Measurements from ENCODE around the gene CCDC178. TPM values are rescaled to one million over a fixed set of nuclear protein-coding genes. Genes with fewer than 3 reads are reported as not detected.
"Not testable (repeated sequence)": the region's sequence is repeated elsewhere in the genome, so short reads cannot be mapped to it uniquely, and the experiment has no call there.

The CCDC178 gene
- total RNA-seq, 1 experiment from 2014 or later = not detected

DNA sequence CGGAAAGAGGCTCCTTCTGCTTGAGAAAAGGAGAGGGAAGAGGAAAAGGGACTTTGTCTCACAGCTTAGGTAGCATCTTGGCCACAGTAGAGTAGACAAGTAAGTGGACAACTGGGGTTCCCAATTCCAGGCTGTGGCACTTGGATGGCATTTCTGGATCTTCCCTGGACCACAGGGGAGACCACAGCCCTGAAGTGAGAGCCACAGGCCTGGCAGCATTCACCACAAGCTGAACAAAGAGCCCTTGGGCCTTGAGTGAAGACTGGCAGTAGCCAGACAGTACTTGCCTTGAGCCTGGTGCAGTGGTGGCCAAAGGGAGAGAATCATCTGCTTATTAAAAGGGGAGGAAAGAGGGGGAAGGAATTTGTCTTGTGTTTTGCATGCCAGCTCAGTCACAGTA is 441.6 kb downstream of the CCDC178 start:
- no peak for DNase-seq (ENCODE audit: low spot score)

- DNase-seq (ENCODE audit: low spot score) = no peak
Measured at GRCh38 chr18:32998285-32998684, 442.2 kb downstream of the CCDC178 start.

DNA sequence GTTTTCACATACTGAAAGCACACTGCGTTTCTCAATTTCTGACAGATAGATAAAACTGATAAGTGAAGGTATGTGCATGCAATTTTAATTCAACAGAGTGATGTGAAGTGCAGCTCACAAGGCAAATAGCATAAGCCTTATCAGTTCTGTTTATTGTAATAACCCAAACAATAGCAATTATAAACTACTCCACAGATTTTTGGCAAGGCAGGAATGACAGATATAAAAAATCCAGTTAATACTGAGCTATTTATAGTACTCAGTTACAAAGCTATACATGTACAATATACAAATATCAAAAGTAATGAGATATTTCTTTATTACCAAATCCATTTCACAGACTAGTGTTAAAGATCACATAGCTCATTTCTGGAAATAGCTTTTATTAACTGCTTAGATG is 456.8 kb downstream of the CCDC178 start:
- DNase-seq (ENCODE audit: low spot score) = no peak

DNA sequence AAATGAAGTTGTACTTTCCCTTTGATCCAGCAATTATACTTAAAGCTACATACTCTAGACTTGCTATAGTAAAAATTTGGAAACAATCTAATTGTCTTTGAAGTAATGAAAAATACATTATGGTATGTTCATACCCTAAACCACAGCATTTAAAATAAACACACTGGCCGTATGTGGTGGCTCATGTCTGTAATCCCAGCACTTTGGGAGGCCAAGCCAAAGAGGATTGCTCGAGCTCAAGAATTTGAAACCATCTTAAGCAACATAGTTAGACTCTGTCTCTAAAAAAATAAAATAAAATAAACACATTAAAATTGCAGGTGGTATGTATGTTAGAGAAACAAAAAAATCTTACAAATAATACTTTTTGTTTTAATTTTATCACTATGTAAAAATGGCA is 459.6 kb downstream of the CCDC178 start:
- DNase-seq (ENCODE audit: low spot score) = no peak

DNA sequence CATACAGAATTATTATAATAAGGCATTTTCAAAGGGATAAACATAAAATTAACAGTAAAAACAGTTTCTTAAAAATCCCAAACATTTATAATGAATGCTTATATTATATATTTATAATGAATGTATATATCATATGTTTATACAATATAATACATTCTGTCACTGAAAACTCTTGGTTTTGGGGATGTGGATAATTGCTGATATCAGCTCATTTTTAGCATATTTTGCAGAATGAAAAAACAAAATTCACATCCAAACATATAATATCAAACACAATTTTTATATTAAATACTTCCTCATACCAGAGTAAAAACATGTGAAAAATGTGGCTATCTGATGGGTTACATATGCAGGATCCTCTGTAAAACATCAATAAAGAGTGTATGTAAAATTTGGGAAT is 465.0 kb downstream of the CCDC178 start:
- DNase-seq (ENCODE audit: low spot score) = no peak

GRCh38 chr18:32975163-32975436 is 465.4 kb downstream of the CCDC178 start:
- DNase-seq (ENCODE audit: low spot score) = no peak

GRCh38 chr18:32974421-32975162 is 465.9 kb downstream of the CCDC178 start:
- DNase-seq (ENCODE audit: low spot score) = no peak

DNA sequence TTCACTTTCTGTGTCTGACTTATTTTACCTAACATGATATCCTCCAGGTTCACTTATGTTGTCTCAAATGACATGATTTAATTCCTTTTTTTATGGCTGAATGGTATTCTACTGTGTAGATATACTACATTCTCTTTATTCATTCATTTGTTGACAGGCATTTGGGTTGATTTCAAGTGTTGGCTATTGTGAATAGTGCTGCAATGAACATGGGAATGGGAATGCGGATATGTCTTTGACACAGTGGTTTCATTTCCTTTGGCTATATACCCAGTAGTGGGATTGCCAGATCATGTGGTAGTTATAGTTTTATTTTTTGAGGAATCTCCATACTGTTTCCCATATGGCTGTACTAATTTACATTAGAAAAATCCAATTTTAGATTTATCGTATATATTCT is 472.3 kb downstream of the CCDC178 start:
- no peak for DNase-seq (ENCODE audit: low spot score)

- no peak for DNase-seq (ENCODE audit: low spot score)
Measured at GRCh38 chr18:32966141-32966540, 474.4 kb downstream of the CCDC178 start.

DNA sequence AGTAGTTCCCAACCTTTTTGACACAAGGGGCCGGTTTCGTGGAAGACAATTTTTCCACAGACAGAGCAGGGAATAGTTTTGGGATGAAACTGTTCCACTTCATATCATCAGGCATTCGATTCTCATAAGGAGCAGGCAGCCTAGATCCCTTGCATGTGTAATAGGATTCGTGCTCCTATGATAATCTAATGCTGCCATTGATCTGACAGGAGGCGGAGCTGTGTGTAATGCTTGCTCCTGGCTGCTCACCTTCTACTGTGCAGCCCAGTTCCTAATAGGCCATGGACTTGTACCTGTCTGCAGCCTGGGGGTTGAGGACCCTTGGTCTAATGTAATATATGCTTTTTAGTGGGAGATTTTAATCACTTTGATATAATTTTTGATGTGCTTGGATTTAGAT is 479.0 kb downstream of the CCDC178 start:
- no peak for DNase-seq (ENCODE audit: low spot score)

GRCh38 chr18:32958746-32959145 is 481.8 kb downstream of the CCDC178 start:
- no peak for DNase-seq (ENCODE audit: low spot score)

DNA sequence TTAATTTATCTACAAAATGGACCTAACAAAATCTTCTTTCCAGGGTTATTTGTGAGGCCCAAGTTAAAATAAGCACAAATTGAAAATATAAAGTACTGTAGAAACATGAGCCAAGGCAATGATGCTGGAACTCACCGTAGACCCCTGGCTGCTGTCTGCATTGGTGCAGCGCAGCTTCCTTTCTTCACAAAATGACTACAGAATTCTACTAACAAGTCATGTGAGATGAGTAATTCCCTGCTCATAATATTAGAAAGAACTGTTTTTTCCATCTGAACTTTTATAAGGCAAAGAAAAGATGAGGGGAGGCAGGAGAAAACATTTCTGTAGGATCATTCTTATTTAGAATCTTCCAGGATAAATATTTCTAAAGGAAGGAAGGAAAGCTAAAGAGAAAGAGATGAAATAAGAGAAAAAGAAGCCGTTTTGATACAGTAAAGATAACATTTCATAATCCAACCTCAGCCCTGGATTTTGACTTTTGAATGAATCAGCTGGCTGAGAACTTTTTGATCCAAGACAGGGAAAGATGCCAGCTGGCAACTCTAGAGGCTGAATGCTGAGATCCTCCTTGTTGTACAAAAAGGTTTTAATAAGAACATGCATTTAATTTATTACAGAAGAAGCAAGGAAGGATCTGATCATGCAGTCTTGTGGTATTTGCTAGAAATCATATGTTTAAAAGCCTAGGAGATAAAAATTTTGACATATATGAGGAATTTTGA is 483.8 kb downstream of the CCDC178 start:
- no peak for DNase-seq (ENCODE audit: low spot score)

DNA sequence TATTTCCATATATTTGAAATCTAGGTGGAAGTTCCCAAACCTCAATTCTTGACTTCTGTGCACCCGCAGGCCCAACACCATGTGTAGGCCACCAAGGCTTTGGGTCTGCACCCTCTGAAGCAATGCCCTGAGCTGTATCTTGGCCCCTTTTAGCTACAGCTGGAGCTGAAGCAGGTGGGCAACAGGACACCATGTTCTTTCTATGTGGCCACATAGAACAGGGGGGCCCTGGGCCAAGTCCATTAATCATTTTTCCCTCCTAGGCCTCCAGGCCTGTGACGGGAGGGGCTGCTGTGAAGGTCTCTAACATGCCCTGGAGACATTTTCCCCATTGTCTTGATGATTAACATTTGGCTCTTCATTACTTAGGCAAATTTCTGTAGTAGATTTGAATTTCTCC is 488.2 kb downstream of the CCDC178 start:
- not testable (repeated sequence) for DNase-seq (ENCODE audit: low spot score)

DNA sequence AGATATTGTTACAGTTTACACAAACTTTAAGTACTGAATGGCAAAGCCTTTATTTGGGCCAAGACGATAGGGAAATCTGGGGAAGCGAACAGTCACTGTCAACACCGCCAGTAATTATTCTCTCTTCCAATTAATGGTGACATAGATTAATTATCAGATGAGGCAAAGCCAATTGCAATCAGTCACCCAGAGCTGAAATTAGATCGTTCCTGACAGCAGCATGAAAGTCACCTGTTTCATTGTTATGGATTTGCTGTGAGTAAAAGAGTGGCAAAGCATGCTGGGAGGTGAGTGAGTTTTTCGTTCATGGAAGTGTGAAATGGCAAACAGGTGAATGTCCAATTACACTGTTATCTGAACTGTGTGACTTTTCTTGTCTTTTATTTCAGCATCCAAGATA is 502.9 kb downstream of the CCDC178 start:
- no peak for DNase-seq (ENCODE audit: low spot score)

DNA sequence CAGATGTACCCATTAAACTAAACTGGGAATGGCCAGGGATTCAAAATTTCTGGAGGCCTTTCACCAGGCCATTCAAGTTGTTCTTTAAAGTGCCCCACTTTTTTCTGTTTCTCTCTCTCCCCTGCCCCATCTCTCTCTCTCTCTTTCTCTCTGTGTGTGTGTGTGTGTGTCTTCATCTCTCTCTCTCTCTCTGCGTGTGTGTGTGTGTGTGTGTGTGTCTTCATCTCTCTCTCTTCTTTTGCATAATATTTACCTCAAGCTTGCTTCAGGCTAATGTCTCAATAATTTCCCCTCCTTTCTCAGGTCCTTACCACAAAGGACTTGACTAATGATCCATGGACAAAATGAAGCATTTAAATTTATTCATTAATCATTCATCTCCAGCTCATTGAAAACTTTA is 503.5 kb downstream of the CCDC178 start:
- DNase-seq (ENCODE audit: low spot score) = no peak

- DNase-seq (ENCODE audit: low spot score) = no peak
Measured at GRCh38 chr18:32934201-32934600, 506.3 kb downstream of the CCDC178 start.

DNA sequence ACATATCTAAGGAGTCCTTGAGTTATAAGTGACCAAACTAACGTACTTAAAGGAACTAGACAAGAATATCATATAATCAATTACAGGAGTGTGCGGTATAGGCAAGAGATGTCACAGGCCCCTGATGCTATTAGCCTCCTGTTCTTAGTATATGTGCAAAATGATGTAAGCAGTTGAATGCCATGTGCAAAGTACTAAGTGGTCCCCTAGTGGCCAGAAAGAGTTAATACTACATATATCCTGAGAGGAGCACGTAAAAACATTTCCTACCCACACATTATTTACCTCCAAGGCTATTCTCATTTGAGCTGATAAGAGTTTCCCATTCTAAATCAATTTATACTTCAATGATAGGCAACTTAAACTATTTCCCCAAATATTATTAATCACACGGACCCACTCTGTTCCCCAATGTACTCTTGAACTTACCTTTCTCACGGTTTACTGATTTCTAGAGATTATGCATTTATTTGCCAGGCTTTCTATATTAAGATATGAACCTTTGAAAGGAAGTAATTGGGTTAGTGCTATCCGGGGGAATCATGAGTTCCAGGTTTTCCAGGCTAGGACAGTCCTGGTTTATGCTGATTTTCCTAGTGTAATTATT is 509.7 kb downstream of the CCDC178 start:
- DNase-seq (ENCODE audit: low spot score) = peak; percentile 19

DNA sequence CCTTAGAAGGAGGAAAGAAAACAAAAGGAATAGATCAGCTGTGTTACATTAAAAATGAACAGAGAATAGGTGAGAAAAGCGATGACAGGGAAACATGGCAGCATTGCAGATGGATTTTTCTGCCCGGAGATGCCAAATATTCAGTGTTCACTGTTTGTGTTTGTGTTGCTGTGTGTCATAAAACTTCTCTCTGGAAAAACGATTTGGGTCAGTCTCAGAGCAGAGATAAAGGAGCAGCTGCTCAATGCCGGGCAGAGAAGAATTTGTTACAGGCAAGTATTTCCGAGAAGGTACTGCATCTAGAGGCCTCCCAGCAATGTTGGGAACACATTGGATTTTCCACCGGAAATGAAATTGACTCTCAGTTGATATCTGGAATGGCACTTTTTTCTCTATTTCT is 511.3 kb downstream of the CCDC178 start:
- no peak for DNase-seq (ENCODE audit: low spot score)

DNA sequence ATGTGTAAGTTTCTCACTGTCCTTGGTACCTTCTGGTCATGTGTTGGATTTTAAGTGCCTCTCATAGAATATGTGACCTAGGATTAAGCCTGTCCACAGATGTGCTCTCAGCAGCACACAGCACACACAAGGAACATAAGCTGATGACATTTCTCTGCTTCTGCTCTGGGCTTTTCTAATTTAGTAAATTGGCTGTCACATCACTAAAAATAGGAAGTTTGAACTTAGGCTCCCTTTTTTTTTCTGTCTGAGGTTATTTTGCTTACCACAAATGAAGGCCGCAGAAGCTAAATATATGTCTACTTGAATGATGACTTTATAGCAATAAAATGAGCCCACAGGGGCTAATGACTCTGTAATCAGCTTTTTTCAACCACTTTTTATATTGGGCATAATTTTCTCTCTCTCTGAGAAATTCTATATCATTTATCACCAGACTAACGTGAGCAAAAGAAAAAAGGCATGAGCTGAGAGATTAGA is 517.5 kb downstream of the CCDC178 start:
- no peak for DNase-seq (ENCODE audit: low spot score)

DNA sequence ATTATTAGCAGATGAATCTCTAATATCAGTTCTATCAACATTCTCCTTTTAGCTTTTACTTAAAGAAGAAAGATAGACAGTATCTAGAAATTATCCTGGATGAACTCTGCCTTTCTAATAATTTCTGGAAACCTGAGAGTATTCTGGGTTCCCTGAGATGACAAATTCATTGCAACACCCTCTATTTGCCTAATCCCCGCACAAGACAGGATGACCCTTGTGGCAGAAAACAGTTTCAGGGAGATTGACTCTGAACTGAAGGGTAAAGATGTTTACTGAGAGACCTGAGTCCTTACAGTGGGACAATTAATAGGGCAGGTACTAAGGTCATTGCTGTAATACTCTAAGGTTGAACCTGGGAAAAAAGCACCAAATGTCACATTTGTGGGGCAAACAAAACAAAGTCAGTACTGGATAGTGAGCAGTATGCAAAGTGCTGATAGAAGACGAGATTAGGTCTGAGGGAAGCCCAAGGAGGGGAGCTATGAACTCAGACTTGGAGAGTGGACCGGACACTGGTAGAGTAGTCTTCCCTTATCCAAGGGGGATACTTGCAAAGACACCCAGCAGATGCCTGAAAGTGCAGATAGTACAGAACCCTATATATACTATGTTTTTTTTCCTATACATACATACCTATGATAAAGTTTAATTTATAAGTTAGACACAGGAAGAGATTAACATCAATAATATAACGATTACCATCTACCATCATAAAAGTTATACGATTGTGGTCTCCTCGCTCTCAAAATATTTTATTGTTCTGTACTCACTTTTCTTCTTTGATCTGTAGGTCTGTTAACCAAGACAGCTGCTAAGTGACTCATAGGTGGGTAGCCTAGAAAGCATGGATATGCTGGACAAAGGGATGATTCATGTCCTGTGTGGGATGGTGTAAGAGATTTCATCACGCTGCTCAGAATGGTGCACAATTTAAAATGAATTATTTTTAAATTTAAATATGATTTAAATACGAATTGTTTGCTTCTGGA is 519.4 kb downstream of the CCDC178 start:
- peak; percentile 52 for DNase-seq (ENCODE audit: low spot score)

DNA sequence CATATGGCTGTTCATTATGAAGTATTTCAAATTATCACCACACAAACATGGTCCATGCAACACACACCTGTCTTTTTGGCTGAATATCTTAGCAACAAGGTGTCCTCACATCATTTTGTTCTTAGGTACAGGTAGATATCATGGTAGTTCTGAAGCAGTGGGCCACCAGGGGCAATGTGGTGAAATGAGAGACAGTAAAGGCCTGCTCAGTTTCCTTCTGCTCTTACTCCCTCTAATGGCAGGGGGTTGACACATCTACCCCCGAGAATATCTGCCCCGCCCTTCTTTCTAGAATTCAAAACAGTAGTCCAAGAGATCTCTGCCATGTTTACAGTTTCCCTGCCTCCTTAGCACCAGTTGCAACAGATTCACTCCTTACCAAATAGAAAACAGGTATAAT is 520.7 kb downstream of the CCDC178 start:
- peak; percentile 56 for DNase-seq (ENCODE audit: low spot score)
